Measurements from ENCODE around the gene NFE2.

The NFE2 gene

DNA sequence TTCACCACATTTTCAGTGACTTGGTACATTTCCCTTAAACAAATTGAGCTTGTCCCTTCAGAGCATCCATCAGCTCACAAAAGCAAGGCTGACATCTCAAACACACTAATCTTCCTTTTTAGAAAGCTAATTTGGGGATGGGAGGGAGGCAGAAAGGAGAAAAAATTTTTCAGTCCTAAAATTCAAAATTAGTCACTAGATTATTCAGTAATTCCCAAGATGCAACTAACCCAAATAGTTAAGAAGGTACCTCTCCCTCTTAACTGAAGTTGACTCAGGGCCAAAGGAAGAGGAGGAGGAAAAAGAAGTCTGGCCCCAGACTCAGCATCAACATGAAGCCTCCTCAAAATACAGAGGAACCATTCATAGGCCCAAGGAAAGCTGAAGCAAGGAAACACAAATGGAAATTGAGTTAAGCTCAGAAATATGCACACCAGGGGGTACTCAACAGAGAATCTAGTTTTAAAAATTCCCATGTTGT is 42.6 kb downstream of the NFE2 start:
- H3K4me3 ChIP-seq (ENCODE audit: low read depth, low read length), result no peak overlapping the region
- no peak for TF ChIP-seq CTCF (IDR thresholded peaks at IDR 0.05; ENCODE audit: insufficient read depth, low read depth, low read length, missing control alignments)
- DNase-seq (ENCODE audit: low read depth), result no peak

DNA sequence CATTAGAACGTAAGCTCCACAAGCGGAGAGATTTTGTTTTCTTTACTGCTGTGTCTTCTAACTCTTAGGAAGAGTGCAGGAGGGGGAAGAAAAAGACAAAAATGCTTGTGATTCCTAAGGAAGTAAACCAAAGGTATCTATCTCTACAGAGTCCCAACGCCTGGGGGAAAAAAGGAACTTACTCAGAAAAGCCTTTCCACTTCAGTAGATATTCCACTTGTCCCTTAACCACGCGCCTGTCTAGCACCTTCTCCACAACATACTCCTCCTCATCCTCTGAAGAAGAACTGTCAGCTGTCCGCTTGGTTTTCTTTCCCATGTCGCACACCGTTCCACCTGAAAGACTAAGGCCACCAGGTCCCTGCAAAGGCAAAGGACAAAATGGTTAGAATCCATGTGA is 43.5 kb downstream of the NFE2 start:
- TF ChIP-seq CTCF (IDR thresholded peaks at IDR 0.05; ENCODE audit: insufficient read depth, low read depth, low read length, missing control alignments), result no peak
- no peak overlapping the region for H3K4me3 ChIP-seq (ENCODE audit: low read depth, low read length)
- no peak for DNase-seq (ENCODE audit: low read depth)

DNA sequence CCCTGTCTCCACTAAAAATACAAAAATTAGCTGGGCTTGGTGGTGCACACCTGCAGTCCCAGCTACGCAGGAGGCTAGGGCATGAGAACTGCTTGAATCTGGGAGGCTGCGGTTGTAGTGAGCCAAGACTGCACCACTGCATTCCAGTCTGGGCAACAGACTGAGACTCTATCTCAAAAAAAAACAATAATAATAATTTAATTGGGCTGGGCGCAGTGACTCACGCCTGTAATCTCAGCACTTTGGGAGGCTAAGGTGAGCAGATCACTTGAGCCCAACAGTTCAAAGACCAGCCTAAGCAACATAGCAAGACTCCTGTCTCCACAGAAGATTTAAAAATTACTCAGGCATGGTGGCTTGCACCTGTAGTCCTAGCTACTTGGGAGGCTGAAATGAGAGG is 47.6 kb downstream of the NFE2 start:
- no peak for TF ChIP-seq CTCF (IDR thresholded peaks at IDR 0.05; ENCODE audit: insufficient read depth, low read depth, low read length, missing control alignments)
- no peak overlapping the region for H3K4me3 ChIP-seq (ENCODE audit: low read depth, low read length)
- no peak for DNase-seq (ENCODE audit: low read depth)

DNA sequence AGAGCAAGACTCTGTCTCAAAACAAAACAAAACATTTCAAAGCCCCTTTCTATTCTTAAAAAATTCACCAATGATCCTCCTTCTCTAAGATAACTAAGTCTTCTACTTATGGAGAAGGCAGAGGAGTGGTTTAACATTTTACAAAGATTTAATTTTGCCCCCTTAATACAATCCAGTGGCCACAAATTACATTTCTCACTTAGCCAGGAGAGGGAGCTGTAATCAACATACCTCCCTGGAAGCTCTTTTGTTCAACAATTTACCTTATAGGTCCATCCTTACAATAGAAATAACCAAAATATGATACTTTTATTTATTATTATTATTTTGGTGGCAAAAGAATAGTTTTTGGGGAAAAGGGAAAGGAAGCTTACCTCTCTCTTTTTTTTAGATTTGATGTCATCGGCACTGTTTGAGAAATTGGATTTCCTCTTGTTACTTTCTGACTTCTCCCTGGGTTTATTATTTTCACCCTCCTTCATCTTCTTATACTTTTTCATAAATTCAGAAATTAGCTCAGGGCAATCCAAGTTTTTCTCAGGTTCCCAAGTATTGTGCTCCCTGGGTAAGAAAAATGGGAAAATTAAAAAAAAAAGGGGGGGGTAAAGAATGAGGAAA is 49.0 kb downstream of the NFE2 start:
- no peak overlapping the region for H3K4me3 ChIP-seq (ENCODE audit: low read depth, low read length)
- DNase-seq (ENCODE audit: low read depth), result peak; percentile 56
- TF ChIP-seq CTCF (IDR thresholded peaks at IDR 0.05; ENCODE audit: insufficient read depth, low read depth, low read length, missing control alignments), result peak; percentile 55

DNA sequence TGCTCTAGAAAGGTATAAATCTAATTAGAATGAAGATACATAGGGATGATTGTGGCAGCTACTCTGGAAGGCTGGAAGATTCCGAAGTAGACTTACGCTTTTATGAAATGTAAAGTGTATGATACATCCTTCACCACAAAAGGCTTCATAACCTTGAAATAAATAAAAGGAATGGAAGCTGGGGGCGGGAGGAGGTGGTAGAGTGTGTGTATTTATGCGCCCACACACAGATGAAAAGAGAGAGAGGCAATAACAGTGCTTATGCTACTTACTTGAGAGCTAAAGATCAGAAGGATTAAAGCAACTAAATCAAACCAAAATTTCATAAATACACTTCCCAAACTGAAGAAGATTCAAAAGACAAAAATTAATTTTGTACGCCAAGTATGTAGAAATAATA is 51.3 kb downstream of the NFE2 start:
- TF ChIP-seq CTCF (IDR thresholded peaks at IDR 0.05; ENCODE audit: insufficient read depth, low read depth, low read length, missing control alignments), result no peak
- H3K4me3 ChIP-seq (ENCODE audit: low read depth, low read length), result no peak overlapping the region
- no peak for DNase-seq (ENCODE audit: low read depth)

GRCh38 chr12:54246011-54246641 is 54.7 kb downstream of the NFE2 start:
- H3K4me3 ChIP-seq (ENCODE audit: low read depth, low read length), result no peak overlapping the region
- no peak for DNase-seq (ENCODE audit: low read depth)
- no peak for TF ChIP-seq CTCF (IDR thresholded peaks at IDR 0.05; ENCODE audit: insufficient read depth, low read depth, low read length, missing control alignments)

Measured in GM12865 (cell line).